ENCODE results near the gene GTF3C5.
"Not testable (repeated sequence)": the region's sequence is repeated elsewhere in the genome, so short reads cannot be mapped to it uniquely, and the experiment has no call there.

GTF3C5 gene

DNA sequence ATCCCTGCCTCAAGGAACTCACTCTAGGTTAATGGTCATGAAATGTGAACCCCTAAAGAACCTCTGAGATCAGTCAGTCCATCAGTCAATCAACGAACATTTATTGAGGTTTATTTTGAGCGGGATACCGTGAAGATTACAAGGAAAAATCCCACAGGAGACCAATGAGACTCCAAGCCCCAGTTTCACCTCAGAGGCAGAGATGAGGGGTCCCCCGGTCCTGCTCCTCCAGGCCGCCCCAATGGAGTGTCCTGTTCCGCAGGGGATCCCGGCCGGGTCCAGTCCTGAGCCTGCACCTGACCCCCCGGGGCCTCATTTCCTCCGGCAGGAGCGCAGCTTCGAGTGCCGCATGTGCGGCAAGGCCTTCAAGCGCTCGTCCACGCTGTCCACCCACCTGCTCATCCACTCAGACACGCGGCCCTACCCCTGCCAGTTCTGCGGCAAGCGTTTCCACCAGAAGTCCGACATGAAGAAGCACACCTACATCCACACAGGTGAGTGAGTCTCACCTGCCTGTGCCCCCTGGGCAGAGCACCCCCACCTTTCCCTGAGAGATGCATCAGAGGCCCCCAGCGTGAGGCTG, 41.3 kb upstream of the GTF3C5 start:
- Histone ChIP-seq H3K36me3 (replicated peaks in 1 of 2; ENCODE audit: control insufficient read depth in 2 of 2, insufficient read depth in 2 of 2, low read length in 2 of 2) (no peaks in the 10 kb centered on the region), H2AK5ac (ENCODE audit: low read depth, low read length) (no peak overlapping the region), H3K14ac (ENCODE audit: low read length) (no peak overlapping the region), H3K27ac (replicated peaks; ENCODE audit: low read length) (no peak overlapping the region), H3K4me2 (ENCODE audit: insufficient read depth, low read length, poor library complexity, severe bottlenecking) (no peak overlapping the region), H3K79me1 (ENCODE audit: low read depth, low read length) (peaks cover 1% of the 10 kb centered on the region), H2BK12ac (ENCODE audit: low read length) (no peak overlapping the region), H2BK120ac (ENCODE audit: low read depth, low read length) (no peak overlapping the region), H3K27me3 (ENCODE audit: control insufficient read depth in 3 of 3, insufficient read depth in 3 of 3, low read depth in 1 of 3, low read length in 3 of 3) (peaks cover 0 to 60% (median 0%) of the 10 kb centered on the region in 3 experiments), H4K8ac (ENCODE audit: low read depth, low read length) (no peak overlapping the region), H2BK15ac (ENCODE audit: low read length) (no peak overlapping the region), H3K18ac (ENCODE audit: low read length) (no peak overlapping the region), H4K91ac (ENCODE audit: low read depth, low read length, poor library complexity) (no peak overlapping the region), H3K23ac (ENCODE audit: low read depth, low read length, poor library complexity) (no peak overlapping the region), H3K4me3 (ENCODE audit: low read length in 2 of 2) (no peak overlapping the region), H2BK5ac (ENCODE audit: low read length) (no peak overlapping the region), H3K9me3 (replicated peaks in 1 of 2; ENCODE audit: control insufficient read depth in 2 of 2, insufficient read depth in 1 of 2, low read depth in 1 of 2, low read length in 2 of 2) (no peaks in the 10 kb centered on the region), H3K4me1 (ENCODE audit: control insufficient read depth in 2 of 2, insufficient read depth in 1 of 2, low read depth in 1 of 2, low read length in 2 of 2) (peaks cover 0 to 3% of the 10 kb centered on the region in 2 donors), H2AFZ (ENCODE audit: low read length) (no peak overlapping the region), H3K4ac (ENCODE audit: low read length) (no peak overlapping the region), H3K9ac (ENCODE audit: low read depth, low read length, poor library complexity) (no peak overlapping the region)
- WGBS, 2 donors (ENCODE audit: extremely low coverage in 2 of 2, insufficient read length in 2 of 2, insufficient replicate concordance in 1 of 2): no CpG with 5 or more reads among the region's 23 CpGs
- no peak for DNase-seq (ENCODE audit: low spot score)

DNA sequence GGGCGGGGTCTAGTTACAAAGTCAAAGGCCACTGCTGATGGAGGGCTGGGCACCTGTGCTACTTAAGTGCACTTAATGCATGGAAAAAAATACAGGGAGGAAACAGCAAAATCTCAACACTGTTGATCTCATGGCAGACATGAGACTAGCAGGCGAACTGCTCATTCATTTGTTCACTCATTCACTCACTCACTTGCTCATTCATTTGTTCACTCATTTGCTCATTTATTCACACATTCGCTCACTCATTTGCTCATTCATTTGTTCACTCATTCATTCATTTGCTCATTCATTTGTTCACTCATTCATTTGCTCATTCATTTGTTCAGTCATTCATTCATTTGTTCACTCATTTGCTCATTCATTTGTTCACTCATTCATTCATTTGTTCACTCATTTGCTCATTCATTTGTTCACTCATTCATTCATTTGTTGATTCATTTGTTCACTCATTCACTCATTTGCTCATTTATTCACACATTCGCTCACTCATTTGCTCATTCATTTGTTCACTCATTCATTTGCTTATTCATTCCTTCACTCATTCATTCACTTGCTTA, 40.7 kb upstream of the GTF3C5 start:
- not testable (repeated sequence) for H3K23ac ChIP-seq (ENCODE audit: low read depth, low read length, poor library complexity); H3K4ac ChIP-seq (ENCODE audit: low read length); H2AFZ ChIP-seq (ENCODE audit: low read length); H3K4me3 ChIP-seq (ENCODE audit: low read length in 2 of 2); H4K8ac ChIP-seq (ENCODE audit: low read depth, low read length); H3K4me1 ChIP-seq (ENCODE audit: control insufficient read depth in 2 of 2, insufficient read depth in 1 of 2, low read depth in 1 of 2, low read length in 2 of 2); H3K36me3 ChIP-seq (replicated peaks in 1 of 2; ENCODE audit: control insufficient read depth in 2 of 2, insufficient read depth in 2 of 2, low read length in 2 of 2); H4K91ac ChIP-seq (ENCODE audit: low read depth, low read length, poor library complexity); H3K4me2 ChIP-seq (ENCODE audit: insufficient read depth, low read length, poor library complexity, severe bottlenecking); H3K9me3 ChIP-seq (replicated peaks in 1 of 2; ENCODE audit: control insufficient read depth in 2 of 2, insufficient read depth in 1 of 2, low read depth in 1 of 2, low read length in 2 of 2); H2BK120ac ChIP-seq (ENCODE audit: low read depth, low read length); H3K9ac ChIP-seq (ENCODE audit: low read depth, low read length, poor library complexity); H2BK15ac ChIP-seq (ENCODE audit: low read length); H2AK5ac ChIP-seq (ENCODE audit: low read depth, low read length); H3K79me1 ChIP-seq (ENCODE audit: low read depth, low read length); H2BK5ac ChIP-seq (ENCODE audit: low read length); H3K27ac ChIP-seq (replicated peaks; ENCODE audit: low read length); H2BK12ac ChIP-seq (ENCODE audit: low read length); DNase-seq (ENCODE audit: low spot score); H3K14ac ChIP-seq (ENCODE audit: low read length); H3K18ac ChIP-seq (ENCODE audit: low read length)
- H3K27me3 ChIP-seq (ENCODE audit: control insufficient read depth in 3 of 3, insufficient read depth in 3 of 3, low read depth in 1 of 3, low read length in 3 of 3): peaks cover 0 to 61% (median 0%) of the 10 kb centered on the region in 3 experiments
- no CpG with 5 or more reads among the region's 4 CpGs for WGBS, 2 donors (ENCODE audit: extremely low coverage in 2 of 2, insufficient read length in 2 of 2, insufficient replicate concordance in 1 of 2)

DNA sequence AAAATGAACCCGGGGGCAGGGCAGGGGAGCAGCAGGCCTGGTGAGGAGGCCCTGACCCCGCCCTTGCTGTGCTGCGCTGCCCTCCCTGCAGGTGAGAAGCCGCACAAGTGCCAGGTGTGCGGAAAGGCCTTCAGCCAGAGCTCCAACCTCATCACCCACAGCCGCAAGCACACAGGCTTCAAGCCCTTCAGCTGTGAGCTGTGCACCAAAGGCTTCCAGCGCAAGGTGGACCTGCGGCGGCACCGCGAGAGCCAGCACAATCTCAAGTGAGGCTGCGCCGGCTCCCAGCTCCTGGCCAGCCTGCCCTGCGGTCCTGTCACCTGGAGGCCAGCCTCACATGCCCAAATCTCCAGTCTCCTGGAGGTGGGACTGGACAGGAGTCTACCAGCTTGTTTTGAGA, 40.0 kb upstream of the GTF3C5 start:
- Histone ChIP-seq H3K9me3 (replicated peaks in 1 of 2; ENCODE audit: control insufficient read depth in 2 of 2, insufficient read depth in 1 of 2, low read depth in 1 of 2, low read length in 2 of 2) (no peaks in the 10 kb centered on the region), H3K27me3 (ENCODE audit: control insufficient read depth in 3 of 3, insufficient read depth in 3 of 3, low read depth in 1 of 3, low read length in 3 of 3) (peaks cover 0 to 62% (median 0%) of the 10 kb centered on the region in 3 experiments), H3K4me3 (ENCODE audit: low read length in 2 of 2) (no peak overlapping the region), H3K4ac (ENCODE audit: low read length) (no peak overlapping the region), H3K9ac (ENCODE audit: low read depth, low read length, poor library complexity) (no peak overlapping the region), H3K18ac (ENCODE audit: low read length) (peak overlapping the region; percentile 44), H3K23ac (ENCODE audit: low read depth, low read length, poor library complexity) (no peak overlapping the region), H2BK120ac (ENCODE audit: low read depth, low read length) (no peak overlapping the region), H2AFZ (ENCODE audit: low read length) (no peak overlapping the region), H3K79me1 (ENCODE audit: low read depth, low read length) (peaks cover 1% of the 10 kb centered on the region), H3K27ac (replicated peaks; ENCODE audit: low read length) (no peak overlapping the region), H3K4me1 (ENCODE audit: control insufficient read depth in 2 of 2, insufficient read depth in 1 of 2, low read depth in 1 of 2, low read length in 2 of 2) (peaks cover 0 to 3% of the 10 kb centered on the region in 2 donors), H3K14ac (ENCODE audit: low read length) (no peak overlapping the region), H4K91ac (ENCODE audit: low read depth, low read length, poor library complexity) (no peak overlapping the region), H2BK5ac (ENCODE audit: low read length) (no peak overlapping the region), H3K4me2 (ENCODE audit: insufficient read depth, low read length, poor library complexity, severe bottlenecking) (no peak overlapping the region), H2AK5ac (ENCODE audit: low read depth, low read length) (no peak overlapping the region), H3K36me3 (replicated peaks in 1 of 2; ENCODE audit: control insufficient read depth in 2 of 2, insufficient read depth in 2 of 2, low read length in 2 of 2) (no peaks in the 10 kb centered on the region), H4K8ac (ENCODE audit: low read depth, low read length) (no peak overlapping the region), H2BK12ac (ENCODE audit: low read length) (no peak overlapping the region), H2BK15ac (ENCODE audit: low read length) (no peak overlapping the region)
- DNase-seq (ENCODE audit: low spot score): no peak
- WGBS, 2 donors (ENCODE audit: extremely low coverage in 2 of 2, insufficient read length in 2 of 2, insufficient replicate concordance in 1 of 2): no CpG with 5 or more reads among the region's 14 CpGs

DNA sequence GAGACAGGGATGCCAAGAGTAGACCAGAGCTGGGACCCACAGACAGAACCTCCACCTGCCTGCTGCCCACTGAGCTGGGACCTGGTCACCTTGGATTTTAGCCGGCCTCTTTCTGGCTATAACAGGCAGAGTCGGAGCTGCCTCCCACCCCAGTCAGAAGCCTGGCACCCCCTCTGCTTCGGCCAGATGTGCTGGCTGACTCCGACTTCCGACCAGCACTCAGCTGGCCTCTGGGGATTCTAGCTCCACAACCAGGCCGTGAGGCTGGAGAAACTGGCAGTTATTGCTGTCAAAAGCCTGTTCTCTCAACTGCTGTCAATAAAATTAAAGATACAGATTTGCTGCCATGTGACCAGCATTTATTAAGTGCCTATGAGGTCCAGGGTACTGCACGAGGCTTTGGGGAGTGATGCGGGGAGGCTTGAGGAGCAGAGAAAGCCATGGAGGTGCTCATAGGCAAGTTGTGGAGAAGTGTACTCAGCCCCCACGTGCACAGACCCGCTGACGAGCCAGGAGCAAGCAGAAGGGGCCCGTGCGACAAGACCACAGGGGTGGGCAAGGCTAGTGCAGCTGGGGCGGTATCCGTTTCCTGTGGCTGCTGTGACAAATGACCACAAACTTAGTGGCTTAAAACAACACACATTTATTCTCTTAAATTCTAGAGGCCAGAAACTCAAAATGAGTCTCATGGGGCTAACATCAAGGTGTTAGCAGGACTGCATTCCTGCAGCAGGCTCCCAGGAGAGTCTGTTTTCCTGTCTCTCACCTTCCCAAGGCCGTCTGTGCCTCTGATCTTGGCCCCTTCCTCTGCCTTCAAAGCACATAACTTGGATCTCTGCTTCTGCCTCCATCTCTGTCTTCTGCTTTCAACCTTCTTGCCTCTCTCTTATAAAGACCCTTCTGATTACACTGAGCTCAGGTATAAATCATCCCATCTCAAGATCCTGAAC, 39.2 kb upstream of the GTF3C5 start:
- H3K27me3 ChIP-seq (ENCODE audit: control insufficient read depth in 3 of 3, insufficient read depth in 3 of 3, low read depth in 1 of 3, low read length in 3 of 3): peaks cover 0 to 62% (median 0%) of the 10 kb centered on the region in 3 experiments
- H4K8ac ChIP-seq (ENCODE audit: low read depth, low read length): no peak overlapping the region
- H2AFZ ChIP-seq (ENCODE audit: low read length): no peak overlapping the region
- H2AK5ac ChIP-seq (ENCODE audit: low read depth, low read length): no peak overlapping the region
- H3K4ac ChIP-seq (ENCODE audit: low read length): no peak overlapping the region
- no peaks in the 10 kb centered on the region for H3K36me3 ChIP-seq (replicated peaks in 1 of 2; ENCODE audit: control insufficient read depth in 2 of 2, insufficient read depth in 2 of 2, low read length in 2 of 2)
- no peak overlapping the region for H2BK5ac ChIP-seq (ENCODE audit: low read length)
- H4K91ac ChIP-seq (ENCODE audit: low read depth, low read length, poor library complexity): no peak overlapping the region
- H3K14ac ChIP-seq (ENCODE audit: low read length): no peak overlapping the region
- no peak overlapping the region for H3K27ac ChIP-seq (replicated peaks; ENCODE audit: low read length)
- H2BK120ac ChIP-seq (ENCODE audit: low read depth, low read length): no peak overlapping the region
- DNase-seq (ENCODE audit: low spot score): no peak
- WGBS, 2 donors (ENCODE audit: extremely low coverage in 2 of 2, insufficient read length in 2 of 2, insufficient replicate concordance in 1 of 2): no CpG with 5 or more reads among the region's 16 CpGs
- H2BK12ac ChIP-seq (ENCODE audit: low read length): no peak overlapping the region
- no peaks in the 10 kb centered on the region for H3K9me3 ChIP-seq (replicated peaks in 1 of 2; ENCODE audit: control insufficient read depth in 2 of 2, insufficient read depth in 1 of 2, low read depth in 1 of 2, low read length in 2 of 2)
- H3K4me1 ChIP-seq (ENCODE audit: control insufficient read depth in 2 of 2, insufficient read depth in 1 of 2, low read depth in 1 of 2, low read length in 2 of 2): peaks cover 0 to 3% of the 10 kb centered on the region in 2 donors
- no peak overlapping the region for H3K18ac ChIP-seq (ENCODE audit: low read length)
- no peak overlapping the region for H2BK15ac ChIP-seq (ENCODE audit: low read length)
- H3K9ac ChIP-seq (ENCODE audit: low read depth, low read length, poor library complexity): no peak overlapping the region
- H3K4me2 ChIP-seq (ENCODE audit: insufficient read depth, low read length, poor library complexity, severe bottlenecking): no peak overlapping the region
- H3K79me1 ChIP-seq (ENCODE audit: low read depth, low read length): peaks cover 1% of the 10 kb centered on the region
- no peak overlapping the region for H3K23ac ChIP-seq (ENCODE audit: low read depth, low read length, poor library complexity)
- H3K4me3 ChIP-seq (ENCODE audit: low read length in 2 of 2): no peak overlapping the region

Data from neuronal stem cell (in vitro differentiated cells).